HG02610 (cell line): ENCODE data around the gene SLC14A1.
A peak's percentile ranks its signal among the peaks of the same experiment; 100 is the strongest.

ENCODE experiments used
- ATAC-seq: cut with Tn5 transposase; IDR thresholded peaks from one replicate; pipeline ENCODE4 v1.9.1; 2021; ENCODE audit warnings: mild to moderate bottlenecking, moderate library complexity; ENCODE audit not compliant: unreplicated experiment

Gene SLC14A1

GRCh38 chr18:45719106-45719505 is 4.9 kb upstream of the SLC14A1 start:
- ATAC-seq, result no peak

- peak; percentile 86 for ATAC-seq
These were observed 1.1 kb upstream of the SLC14A1 start for GRCh38 chr18:45722899-45723298.

GRCh38 chr18:45724601-45725000 is 620 bp downstream of the SLC14A1 start:
- no peak for ATAC-seq

GRCh38 chr18:45725336-45725735 is 1.4 kb downstream of the SLC14A1 start:
- no peak for ATAC-seq

- no peak for ATAC-seq
These were observed 2.6 kb downstream of the SLC14A1 start for GRCh38 chr18:45726603-45727002.

- no peak for ATAC-seq
These were observed 3.1 kb downstream of the SLC14A1 start for GRCh38 chr18:45727068-45727467.

- no peak for ATAC-seq
These were observed 4.5 kb downstream of the SLC14A1 start for GRCh38 chr18:45728336-45729010.

GRCh38 chr18:45730832-45731575 is 7.0 kb downstream of the SLC14A1 start:
- no peak for ATAC-seq

GRCh38 chr18:45731716-45732115 is 7.7 kb downstream of the SLC14A1 start:
- no peak for ATAC-seq

- ATAC-seq, result no peak
These were observed 9.6 kb downstream of the SLC14A1 start for GRCh38 chr18:45733535-45733934.

GRCh38 chr18:45734505-45734904 is 10.5 kb downstream of the SLC14A1 start:
- ATAC-seq, result no peak

GRCh38 chr18:45734944-45735343 is 11.0 kb downstream of the SLC14A1 start:
- ATAC-seq, result no peak

GRCh38 chr18:45738660-45739059 is 14.7 kb downstream of the SLC14A1 start:
- ATAC-seq, result no peak

- no peak for ATAC-seq
These were observed 15.3 kb downstream of the SLC14A1 start for GRCh38 chr18:45739268-45739667.

- no peak for ATAC-seq
These were observed 15.9 kb downstream of the SLC14A1 start for GRCh38 chr18:45739848-45740247.

- no peak for ATAC-seq
These were observed 17.1 kb downstream of the SLC14A1 start for GRCh38 chr18:45741056-45741455.

GRCh38 chr18:45745817-45746461 is 22.0 kb downstream of the SLC14A1 start:
- ATAC-seq, result no peak

GRCh38 chr18:45748501-45748900 is 24.5 kb downstream of the SLC14A1 start:
- no peak for ATAC-seq

GRCh38 chr18:45749918-45750689 is 26.1 kb downstream of the SLC14A1 start:
- no peak for ATAC-seq

GRCh38 chr18:45751766-45752165 is 27.8 kb downstream of the SLC14A1 start:
- no peak for ATAC-seq

- ATAC-seq, result no peak
These were observed 28.7 kb downstream of the SLC14A1 start for GRCh38 chr18:45752681-45753080.
